Kidney glomerular epithelial cell (primary cell): Measurements from ENCODE around the gene POC1A.

Source experiments
- DNase-seq: peaks from one replicate; lab custom pipeline; 2025; lab: John Stamatoyannopoulos, UW

Gene POC1A

GRCh38 chr3:52150860-52151259, 3.4 kb downstream of the POC1A start:
- no peak for DNase-seq

- no peak for DNase-seq
Observed at GRCh38 chr3:52150357-52150756, 3.9 kb downstream of the POC1A start.

- no peak for DNase-seq
Observed at GRCh38 chr3:52149726-52150125, 4.5 kb downstream of the POC1A start.

GRCh38 chr3:52149021-52149420, 5.2 kb downstream of the POC1A start:
- DNase-seq = no peak

- no peak for DNase-seq
Observed at GRCh38 chr3:52147804-52148203, 6.4 kb downstream of the POC1A start.

GRCh38 chr3:52146811-52147210, 7.4 kb downstream of the POC1A start:
- DNase-seq = no peak

GRCh38 chr3:52146189-52146588, 8.0 kb downstream of the POC1A start:
- no peak for DNase-seq

- DNase-seq = no peak
Observed at GRCh38 chr3:52145736-52146110, 8.5 kb downstream of the POC1A start.

- no peak for DNase-seq
Observed at GRCh38 chr3:52144796-52145735, 9.2 kb downstream of the POC1A start.

GRCh38 chr3:52144034-52144795, 10.0 kb downstream of the POC1A start:
- peak; percentile 64 for DNase-seq

GRCh38 chr3:52143616-52144015, 10.6 kb downstream of the POC1A start:
- no peak for DNase-seq

GRCh38 chr3:52143156-52143555, 11.1 kb downstream of the POC1A start:
- no peak for DNase-seq

GRCh38 chr3:52141751-52142150, 12.5 kb downstream of the POC1A start:
- DNase-seq = no peak

- DNase-seq = no peak
Observed at GRCh38 chr3:52140769-52141168, 13.5 kb downstream of the POC1A start.

GRCh38 chr3:52140000-52140399, 14.2 kb downstream of the POC1A start:
- DNase-seq = no peak

GRCh38 chr3:52137311-52137710, 16.9 kb downstream of the POC1A start:
- DNase-seq = no peak

GRCh38 chr3:52136513-52136912, 17.7 kb downstream of the POC1A start:
- DNase-seq = no peak

GRCh38 chr3:52135332-52135731, 18.9 kb downstream of the POC1A start:
- DNase-seq = no peak

- DNase-seq = no peak
Observed at GRCh38 chr3:52134761-52135160, 19.5 kb downstream of the POC1A start.

GRCh38 chr3:52132930-52133329, 21.3 kb downstream of the POC1A start:
- DNase-seq = no peak

GRCh38 chr3:52132041-52132440, 22.2 kb downstream of the POC1A start:
- DNase-seq = no peak

GRCh38 chr3:52130966-52131622, 23.1 kb downstream of the POC1A start:
- no peak for DNase-seq
